ENCODE data around the gene POTEB. TPM values are rescaled to one million over a fixed set of nuclear protein-coding genes. Genes with fewer than 3 reads are reported as not detected.
A peak's percentile ranks its signal among the peaks of the same experiment; 100 is the strongest.
"Not testable (repeated sequence)": the region's sequence is repeated elsewhere in the genome, so short reads cannot be mapped to it uniquely, and the experiment has no call there.

Gene POTEB
- total RNA-seq (not detected), polyA plus RNA-seq (ENCODE audit: insufficient read length in 6 of 6) (not detected)
- long read RNA-seq, donor 1: 0 reads
- long read RNA-seq, donor 2: 0 reads
- long read RNA-seq, donor 3: 0 reads
- long read RNA-seq, donor 4: 0 reads
- long read RNA-seq, donor 5: 0 reads
- long read RNA-seq, donor 6: 0 reads
- long read RNA-seq, donor 7: 0 reads
- long read RNA-seq, donor 8: 0 reads
- long read RNA-seq, donor 9: 0 reads
- long read RNA-seq, donor 10: 0 reads
- long read RNA-seq, donor 11: 0 reads
- long read RNA-seq, donor 12: 0 reads

- H3K27ac ChIP-seq; H3K27me3 ChIP-seq; DNase-seq; H3K36me3 ChIP-seq; H3K4me3 ChIP-seq; H3K4me1 ChIP-seq; intact Hi-C loops (cut with DNase I); ATAC-seq; H3K9me3 ChIP-seq: not testable (repeated sequence)
Observed at GRCh38 chr15:21877635-21878034, at the start of gene POTEB. POTEB (minus strand) TSS chr15:21877735; CDS start chr15:21877246, 489 bp downstream.

DNA sequence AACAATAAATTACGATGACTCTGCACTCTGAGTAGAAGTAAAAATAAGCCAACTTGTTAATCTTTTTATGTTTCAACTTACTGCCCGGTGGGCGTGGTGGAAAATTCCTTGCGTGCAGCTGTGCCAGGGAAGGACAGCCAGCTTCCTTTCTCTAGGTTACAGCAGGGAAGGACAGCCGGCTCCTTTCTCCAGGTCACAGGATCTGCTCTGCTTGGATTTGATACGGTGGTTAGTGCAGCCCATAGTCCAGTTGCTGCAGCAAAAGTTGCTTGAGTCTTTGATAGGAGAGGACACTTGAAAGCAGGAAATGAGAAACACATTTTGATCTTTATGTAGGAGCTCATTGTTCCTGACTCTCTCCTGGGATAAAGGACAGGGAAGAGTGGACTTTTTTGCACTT lies 13.4 kb upstream of the POTEB start:
- H3K4me3 ChIP-seq; H3K36me3 ChIP-seq; ATAC-seq; H3K27ac ChIP-seq; H3K9me3 ChIP-seq; intact Hi-C loops (cut with DNase I); H3K27me3 ChIP-seq; H3K4me1 ChIP-seq; DNase-seq: not testable (repeated sequence)

GRCh38 chr15:21889542-21889941 lies 12.0 kb upstream of the POTEB start:
- H3K4me3 ChIP-seq; H3K27me3 ChIP-seq; H3K4me1 ChIP-seq; ATAC-seq; H3K9me3 ChIP-seq; H3K27ac ChIP-seq; intact Hi-C loops (cut with DNase I); H3K36me3 ChIP-seq: not testable (repeated sequence)
- peak in 1 of 4 donors; percentile 0 for DNase-seq

DNA sequence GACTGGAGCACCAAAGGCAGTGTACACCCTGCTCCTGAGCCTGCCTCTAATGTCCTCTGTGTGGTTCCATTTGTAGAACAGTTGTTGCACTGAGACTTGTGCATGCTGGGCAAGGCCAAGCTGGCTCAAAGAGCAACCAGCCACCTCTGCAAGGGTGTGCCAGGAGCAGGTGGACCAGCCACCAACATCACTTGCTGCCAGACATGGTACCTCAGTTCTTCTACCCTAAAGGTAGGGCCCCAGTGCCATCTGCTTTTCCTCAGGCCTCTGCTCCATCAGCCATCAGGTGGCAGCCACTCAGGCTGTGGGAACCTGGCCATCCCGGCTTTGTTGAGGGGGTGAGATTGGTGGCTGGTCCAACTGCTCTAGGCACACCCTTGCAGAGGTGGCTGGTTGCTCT lies 38.7 kb downstream of the POTEB start:
- H3K4me1 ChIP-seq; ATAC-seq; H3K36me3 ChIP-seq; H3K4me3 ChIP-seq; H3K27me3 ChIP-seq; H3K9me3 ChIP-seq; intact Hi-C loops (cut with DNase I); H3K27ac ChIP-seq: not testable (repeated sequence)
- peak in 1 of 4 donors; percentile 0 for DNase-seq

Small RNAs within 50 kb of the gene (microRNA-seq; reads per million reads assigned to microRNA genes)
- gene MIR3118-4: 0 reads per million in 2 donors

Other genes starting within 250 kb of the POTEB start
- gene OR4M2, start 202.8 kb upstream of the POTEB start, total RNA-seq: not detected
- gene OR4M2, start 202.8 kb upstream of the POTEB start, polyA plus RNA-seq (ENCODE audit: insufficient read length in 6 of 6): not detected

Measured in left lung (tissue), 14 donors.